HT-29 (cell line): Measurements from ENCODE around the gene CPSF3. TPM values are rescaled to one million over a fixed set of nuclear protein-coding genes. Genes with fewer than 3 reads are reported as not detected.
"Not testable (repeated sequence)": the region's sequence is repeated elsewhere in the genome, so short reads cannot be mapped to it uniquely, and the experiment has no call there.

Experiments used
- DNase-seq: peaks from one replicate; pipeline ENCODE4 v3.0.0-alpha.2; 2015; ENCODE audit warnings: low spot score
- total RNA-seq: library from RNA; depleted of rRNA; stranded (reverse); fragments of >200 nt; shearing (Covaris generic); gene quantifications from 2 replicates; pipeline ENCODE4 v1.2.3, GENCODE V29; 2014

CPSF3 gene
- total RNA-seq, 1 experiment from 2014 or later, result 31.7 TPM

- DNase-seq, result no peak
These were observed 28.6 kb upstream of the CPSF3 start for GRCh38 chr2:9394816-9395215.

DNA sequence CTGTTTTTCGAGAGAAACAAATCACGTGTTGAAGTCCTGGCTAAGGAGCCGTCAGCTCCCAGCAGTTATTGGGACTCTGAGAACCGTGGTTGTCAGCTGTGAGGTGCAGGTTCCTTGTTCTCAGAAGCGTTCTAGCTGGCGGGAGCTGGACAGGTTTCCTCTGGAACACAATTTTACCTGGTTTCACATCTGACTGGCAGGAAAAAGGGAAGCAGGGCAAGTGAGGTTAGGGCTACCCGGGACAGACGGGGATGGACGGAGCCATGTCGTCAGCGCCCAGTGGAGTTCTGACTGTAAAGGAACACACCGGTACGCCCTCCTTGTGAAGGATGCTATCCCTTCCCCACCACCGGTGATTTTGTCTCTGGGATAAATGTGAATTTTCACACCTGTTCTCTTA is 26.3 kb upstream of the CPSF3 start:
- no peak for DNase-seq

DNA sequence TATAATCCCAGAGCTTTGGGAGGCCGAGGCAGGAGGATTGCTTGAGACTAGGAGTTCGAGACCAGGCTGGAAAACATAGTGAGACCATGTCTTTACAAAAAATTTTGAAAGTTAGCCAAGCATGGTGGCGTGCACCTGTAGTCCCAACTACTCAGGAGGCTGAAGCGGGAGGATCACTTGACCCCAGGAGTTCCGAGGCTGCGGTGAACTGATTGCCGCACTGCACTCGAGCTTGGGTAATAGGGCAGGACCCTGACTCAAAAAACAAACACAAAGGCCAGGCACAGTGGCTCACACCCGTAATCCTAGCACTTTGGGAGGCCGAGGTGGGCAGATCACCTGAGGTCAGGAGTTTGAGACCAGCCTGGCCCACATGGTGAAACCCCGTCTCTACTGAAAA is 25.2 kb upstream of the CPSF3 start:
- not testable (repeated sequence) for DNase-seq

- no peak for DNase-seq
These were observed 24.3 kb upstream of the CPSF3 start for GRCh38 chr2:9398881-9399780.

GRCh38 chr2:9400268-9401058 is 23.0 kb upstream of the CPSF3 start:
- no peak for DNase-seq

DNA sequence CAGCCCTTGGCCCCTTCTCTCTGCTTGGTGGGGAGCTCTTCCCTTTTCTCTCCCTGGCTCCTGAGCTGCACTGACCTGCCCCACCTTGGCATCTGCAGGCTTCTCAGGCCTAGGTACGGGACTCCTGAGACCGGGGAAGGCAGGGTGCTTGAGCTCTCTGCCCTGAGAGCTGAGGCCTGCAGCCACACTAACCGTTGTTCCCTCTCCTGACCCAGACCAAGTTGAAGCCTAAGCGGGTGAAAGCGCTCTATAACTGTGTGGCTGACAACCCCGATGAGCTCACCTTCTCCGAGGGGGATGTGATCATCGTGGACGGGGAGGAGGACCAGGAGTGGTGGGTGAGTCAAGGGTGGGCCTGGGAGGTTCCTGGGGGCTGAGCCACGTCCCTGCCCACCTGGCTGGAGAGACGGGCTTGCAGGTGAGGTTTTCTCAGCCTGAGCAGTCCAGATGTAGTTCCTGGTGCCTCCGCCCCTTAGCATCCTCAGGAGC is 22.4 kb upstream of the CPSF3 start:
- DNase-seq, result no peak

DNA sequence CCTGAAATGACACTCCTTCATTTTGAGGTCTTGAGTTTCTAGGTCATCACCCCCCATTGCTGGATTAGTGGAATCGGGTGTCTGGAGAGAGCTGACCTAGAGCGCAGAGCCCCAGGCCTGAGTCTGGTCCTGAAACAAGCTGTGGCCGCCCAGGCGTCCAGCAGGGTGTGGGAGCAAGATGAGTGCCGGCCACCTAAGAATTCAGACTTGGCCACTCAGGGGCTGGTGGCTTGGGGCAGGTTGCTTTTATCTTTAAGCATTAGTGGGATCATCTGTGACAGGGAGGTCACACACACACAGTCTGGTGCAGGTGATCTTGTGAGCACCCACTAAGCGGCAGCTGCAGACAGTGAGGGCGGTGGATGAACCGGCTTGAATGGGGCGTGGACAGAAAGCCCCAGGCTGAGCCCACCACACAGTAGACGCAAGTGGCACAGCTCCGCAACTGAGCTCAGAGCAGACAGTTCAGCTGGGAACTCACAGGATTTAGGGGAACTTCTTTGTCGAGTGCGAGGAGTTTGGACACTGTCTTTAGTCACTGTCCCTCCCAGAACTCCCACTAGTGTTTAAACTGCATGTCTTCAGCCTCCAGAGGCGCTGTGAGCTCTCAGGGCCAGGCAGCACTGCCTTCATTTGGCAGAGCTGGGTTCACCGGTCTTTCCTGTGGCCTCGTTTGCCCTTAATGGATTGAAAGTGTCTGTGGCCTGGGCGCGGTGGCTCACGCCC is 21.6 kb upstream of the CPSF3 start:
- DNase-seq, result no peak

DNA sequence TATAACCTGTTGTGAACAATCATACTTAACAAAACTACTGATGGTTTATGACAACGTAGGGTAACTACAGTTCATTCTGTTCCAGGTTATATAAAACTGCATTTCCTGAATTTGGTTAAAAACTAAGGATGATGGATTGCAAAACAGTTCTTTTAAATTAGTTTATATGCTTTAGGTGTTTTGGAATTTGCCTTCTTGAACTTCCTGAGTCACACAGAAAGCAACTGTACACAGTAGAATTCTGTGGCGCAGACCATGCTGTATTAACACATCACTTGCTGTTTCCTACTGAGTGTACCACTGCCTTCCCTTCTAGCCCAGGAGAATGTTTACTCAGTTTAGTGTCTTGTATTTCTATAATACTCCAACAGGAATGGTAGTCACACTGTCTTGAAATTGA is 19.5 kb upstream of the CPSF3 start:
- DNase-seq, result no peak

DNA sequence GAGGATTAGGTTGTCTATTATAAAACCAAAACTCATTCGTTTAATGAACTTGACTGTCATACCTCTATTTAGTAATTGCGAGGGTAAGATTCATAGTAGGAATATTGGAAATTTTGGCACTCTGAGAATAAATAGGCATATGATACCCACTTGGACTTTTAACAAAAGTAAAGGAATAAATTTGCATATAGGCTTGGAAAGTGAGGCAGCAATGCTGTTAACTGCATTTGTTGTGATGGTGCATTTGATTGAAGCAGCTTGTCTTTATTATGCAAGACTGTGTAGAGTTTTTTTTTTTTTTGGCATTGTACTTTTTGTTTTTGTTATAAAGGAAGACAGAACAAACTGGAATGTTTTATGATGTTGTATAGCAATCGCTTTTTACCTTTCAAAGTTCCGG is 19.0 kb upstream of the CPSF3 start:
- DNase-seq, result no peak

DNA sequence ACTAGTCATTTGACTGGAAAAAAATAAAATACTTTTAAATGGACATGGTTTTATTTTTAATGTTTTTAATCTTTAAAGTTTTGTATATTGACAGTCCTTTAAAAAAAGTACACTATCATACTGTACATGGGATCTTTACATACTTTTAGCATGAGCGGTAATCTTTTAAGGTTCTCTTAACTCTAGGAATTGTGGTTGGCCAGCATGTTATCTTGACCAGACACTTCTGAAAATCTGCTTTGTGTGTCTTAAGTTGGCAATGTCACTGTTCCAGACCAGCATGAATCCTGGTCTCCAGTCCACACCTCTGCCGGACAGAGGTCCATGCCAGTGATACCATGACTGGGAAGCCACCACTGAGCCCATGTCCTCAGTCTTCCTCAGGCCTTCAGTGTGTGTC is 17.8 kb upstream of the CPSF3 start:
- DNase-seq, result no peak

DNA sequence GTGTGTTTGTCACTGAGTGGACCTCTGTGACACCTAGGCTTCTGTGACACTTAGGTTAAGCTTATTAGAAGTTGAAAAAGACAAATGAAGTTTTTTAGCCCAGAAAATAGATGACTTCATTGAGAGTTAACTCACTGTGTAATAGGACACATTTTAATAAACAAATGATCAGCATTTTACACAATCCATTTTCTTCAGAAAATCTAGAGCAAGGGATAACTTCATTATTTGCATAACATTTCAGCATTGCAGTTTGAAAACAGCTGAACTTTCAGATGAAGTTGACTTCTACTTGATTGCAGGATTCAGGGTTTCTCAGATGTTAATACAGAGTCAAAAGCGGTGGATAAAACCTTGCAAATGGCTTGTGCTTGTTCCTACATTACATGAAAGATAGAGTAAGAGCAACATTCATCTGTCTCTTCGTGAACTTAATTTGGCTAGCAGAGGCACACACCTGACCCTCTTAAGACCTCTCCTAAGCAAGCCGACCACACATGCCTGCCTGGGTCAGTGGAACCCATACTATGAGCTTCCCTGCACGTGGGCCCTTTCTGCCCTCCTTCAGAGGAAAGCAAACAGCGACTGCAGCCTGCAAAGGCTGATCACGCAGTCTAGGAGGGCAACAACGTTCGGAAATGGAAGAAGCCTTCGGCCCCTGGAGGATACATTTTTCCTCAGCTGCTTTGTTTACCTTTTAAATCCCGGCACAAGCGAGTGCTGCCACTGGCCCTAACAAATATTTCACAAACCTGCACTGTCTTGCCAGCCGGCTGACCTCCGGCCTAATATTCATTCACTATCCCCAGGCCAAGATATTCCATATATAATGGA is 16.7 kb upstream of the CPSF3 start:
- DNase-seq, result no peak

DNA sequence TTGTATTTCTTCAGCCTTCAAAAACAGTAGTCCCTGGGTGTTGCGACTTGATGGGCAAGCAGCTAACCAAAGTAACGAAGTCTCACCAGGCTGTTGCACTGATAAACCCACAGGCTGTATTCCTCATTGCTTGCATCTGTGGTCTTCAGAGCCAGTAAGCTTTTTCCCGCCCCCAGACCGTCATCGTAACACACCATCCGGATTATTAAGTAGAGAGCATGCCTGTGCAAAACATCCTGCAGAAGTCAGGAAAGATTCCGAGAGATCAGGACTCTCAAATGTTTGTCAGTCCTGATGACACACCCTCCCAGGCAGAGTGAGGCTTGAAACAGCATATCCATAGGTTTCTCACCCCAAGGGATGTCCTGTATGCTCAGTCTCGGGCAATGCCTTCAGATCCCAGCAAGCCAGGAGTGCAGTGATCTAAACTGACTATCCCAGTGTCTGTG is 16.1 kb upstream of the CPSF3 start:
- DNase-seq, result no peak

DNA sequence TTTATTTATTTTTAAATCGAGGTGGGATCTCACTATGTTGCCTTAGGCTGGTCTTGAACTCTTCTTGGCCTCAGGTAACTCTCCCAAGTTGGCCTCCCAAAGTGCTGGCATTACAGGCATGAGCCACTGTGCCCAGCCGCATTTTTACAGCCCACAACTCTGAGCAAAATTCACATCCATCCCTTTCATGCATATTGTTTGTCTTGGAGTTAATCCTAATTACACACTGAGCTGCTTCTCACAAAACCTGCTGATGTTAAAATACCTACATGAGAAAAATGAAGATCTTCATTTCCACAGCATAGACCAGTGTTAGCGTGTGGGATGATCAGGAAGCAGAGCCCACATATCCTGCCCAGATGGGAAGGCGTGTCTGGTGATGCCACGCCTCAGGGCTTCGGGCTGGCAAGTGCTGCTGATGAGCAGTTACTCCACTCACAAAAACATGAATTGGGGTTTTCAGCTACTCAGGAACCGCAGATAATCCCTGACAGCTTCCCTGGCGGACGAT is 14.8 kb upstream of the CPSF3 start:
- no peak for DNase-seq

GRCh38 chr2:9410108-9410507 is 13.3 kb upstream of the CPSF3 start:
- no peak for DNase-seq

GRCh38 chr2:9412781-9413180 is 10.7 kb upstream of the CPSF3 start:
- no peak for DNase-seq

- no peak for DNase-seq
These were observed 7.8 kb upstream of the CPSF3 start for GRCh38 chr2:9415516-9416169.

- no peak for DNase-seq
These were observed 7.0 kb upstream of the CPSF3 start for GRCh38 chr2:9416267-9416961.

GRCh38 chr2:9416962-9417316 is 6.5 kb upstream of the CPSF3 start:
- no peak for DNase-seq

DNA sequence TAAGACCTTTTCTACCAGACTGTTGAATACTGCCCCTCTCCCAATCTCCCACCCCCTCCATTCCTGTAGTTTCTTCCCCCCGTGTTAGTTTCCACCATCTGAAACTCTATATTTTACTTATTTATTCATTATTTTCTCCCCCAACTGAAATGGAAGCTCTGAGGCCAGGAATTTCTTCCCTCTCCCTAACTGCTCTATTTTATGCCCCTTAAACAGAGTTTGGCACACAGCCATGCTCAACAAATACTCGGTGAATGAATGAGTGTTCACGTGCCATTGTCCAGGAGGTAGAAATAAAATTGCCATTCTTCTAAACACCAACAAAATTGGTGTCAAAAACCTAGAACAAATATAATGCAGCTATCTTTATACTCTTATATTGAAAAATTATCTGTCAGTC is 5.7 kb upstream of the CPSF3 start:
- DNase-seq, result no peak

DNA sequence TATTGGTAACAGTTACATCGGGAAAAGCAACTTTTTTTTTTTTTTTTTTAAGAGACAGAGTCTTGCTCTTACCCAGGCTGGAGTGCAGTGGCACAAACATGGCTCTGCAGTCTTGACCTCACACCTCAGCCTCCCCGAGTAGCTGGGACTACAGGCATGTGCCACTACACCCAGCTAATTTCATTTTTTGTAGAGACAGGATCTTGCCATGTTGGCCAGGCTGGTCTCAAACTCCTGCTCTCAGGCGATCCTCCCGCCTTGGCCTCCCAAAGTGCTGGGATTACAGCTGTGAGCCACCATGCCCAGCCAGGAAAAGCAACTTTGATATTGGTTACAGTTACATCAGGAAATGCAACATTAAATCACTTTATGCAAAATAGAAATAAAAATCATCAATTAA is 4.7 kb upstream of the CPSF3 start:
- DNase-seq, result no peak
